KBM-7 (cell line): ENCODE measurements around the gene ELAPOR1.
"Not testable (repeated sequence)": the region's sequence is repeated elsewhere in the genome, so short reads cannot be mapped to it uniquely, and the experiment has no call there.

Source experiments
- DNase-seq: peaks from one replicate; pipeline ENCODE4 v3.0.0-alpha.2; 2015
- in situ Hi-C: fragments of 300-500 bp; cut with MboI; formaldehyde crosslinking; loops from 2 replicates; pipeline ENCODE4 v1.14.3; 2020; ENCODE audit warnings: low sequenced_read_pairs, low pct_unique_long_range_greater_than_20kb, mixed read lengths

The ELAPOR1 gene

DNA sequence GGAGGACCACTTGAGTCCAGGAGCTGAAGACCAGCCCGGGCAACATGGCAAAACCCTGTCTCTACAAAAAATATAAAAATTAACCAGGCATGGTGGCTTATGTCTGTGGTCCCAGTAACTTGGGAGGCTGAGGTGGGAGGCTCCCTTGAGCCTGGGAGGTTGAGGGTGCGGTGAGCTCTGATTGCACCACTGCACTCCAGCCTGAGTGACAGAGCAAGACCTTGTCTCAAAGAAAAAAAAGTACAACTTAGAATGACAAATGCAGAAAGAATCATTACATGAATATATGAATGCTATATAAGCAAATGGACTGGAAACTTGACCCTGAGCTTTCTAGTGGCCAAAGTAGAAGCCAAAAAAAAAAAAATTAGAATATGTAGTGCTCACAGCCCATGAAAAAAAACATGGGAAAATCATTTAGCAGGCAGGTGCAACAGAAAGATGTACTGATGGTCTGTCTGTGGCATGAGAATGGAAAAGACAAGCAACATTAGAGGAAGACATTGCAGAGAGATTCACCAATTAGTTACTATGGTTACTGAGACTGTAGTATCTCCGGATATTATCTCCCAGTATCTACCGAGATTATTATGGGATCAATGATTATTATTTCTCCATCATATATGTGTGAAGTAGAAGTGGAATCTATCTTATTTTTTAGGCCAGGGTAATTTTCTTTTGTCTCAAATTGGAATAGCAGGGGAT, 19.2 kb downstream of the ELAPOR1 start:
- no peak for DNase-seq
- in situ Hi-C loops = no loop called here

DNA sequence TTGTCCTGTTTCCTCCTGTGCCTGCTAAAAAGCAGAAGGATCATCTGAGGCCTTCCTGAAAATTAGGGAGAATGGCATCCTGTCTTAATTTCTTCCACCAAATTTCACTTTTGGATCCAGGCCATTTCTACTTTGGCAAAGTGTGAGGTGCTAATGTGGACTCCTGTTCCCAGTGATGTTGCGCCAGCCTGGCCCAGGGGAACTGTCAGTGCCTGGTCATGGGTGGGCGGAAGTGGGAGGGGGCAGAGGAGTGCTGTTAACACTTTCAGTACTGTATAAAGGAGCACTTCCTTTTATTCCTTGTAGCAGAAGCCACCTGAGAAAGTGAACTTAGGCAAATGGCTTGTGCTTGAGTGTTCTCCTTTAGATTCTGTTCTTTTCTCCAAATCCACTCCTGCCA, 19.9 kb downstream of the ELAPOR1 start:
- in situ Hi-C loops = no loop called here
- peak; percentile 39 for DNase-seq

DNA sequence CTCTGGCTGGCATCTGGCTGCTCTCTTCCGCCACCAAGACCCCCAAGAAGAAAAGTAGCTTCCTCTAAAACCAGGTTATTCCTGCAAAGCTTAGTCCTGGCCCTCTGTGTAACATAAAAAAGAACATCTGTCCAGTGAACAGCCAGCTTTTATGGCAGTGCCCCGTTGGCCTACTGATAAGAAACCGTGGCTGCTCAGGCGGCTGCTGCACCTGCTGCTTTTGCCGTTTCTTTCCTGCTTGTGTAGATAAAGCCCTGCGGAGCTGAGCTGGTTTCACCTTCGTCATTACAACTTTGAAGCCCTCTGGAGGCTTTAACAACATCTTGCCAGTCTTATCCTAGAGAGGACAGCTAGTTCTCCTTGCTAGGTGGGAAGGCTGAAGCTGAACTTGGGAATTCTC, 20.5 kb downstream of the ELAPOR1 start:
- no peak for DNase-seq
- in situ Hi-C loops = no loop called here

DNA sequence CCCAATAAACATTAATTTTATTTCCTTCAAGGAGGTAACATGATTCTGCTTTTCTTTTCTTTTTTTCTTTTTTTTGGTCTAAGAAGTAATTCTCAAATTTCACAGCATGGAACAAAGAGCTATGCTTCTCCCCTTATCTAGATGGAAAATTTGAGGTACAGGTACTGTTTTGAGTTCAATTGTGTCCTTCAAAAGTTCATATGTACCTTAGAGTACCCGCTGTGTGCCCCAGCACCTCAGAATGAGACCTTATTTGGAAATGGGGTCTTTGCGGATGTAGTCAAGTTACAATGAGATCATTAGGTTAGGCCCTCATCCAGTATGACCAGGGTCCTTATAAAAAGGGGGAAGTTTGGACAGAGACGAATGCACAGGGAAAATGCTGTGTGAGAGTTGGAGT, 22.0 kb downstream of the ELAPOR1 start:
- DNase-seq = no peak
- in situ Hi-C loops = no loop called here

DNA sequence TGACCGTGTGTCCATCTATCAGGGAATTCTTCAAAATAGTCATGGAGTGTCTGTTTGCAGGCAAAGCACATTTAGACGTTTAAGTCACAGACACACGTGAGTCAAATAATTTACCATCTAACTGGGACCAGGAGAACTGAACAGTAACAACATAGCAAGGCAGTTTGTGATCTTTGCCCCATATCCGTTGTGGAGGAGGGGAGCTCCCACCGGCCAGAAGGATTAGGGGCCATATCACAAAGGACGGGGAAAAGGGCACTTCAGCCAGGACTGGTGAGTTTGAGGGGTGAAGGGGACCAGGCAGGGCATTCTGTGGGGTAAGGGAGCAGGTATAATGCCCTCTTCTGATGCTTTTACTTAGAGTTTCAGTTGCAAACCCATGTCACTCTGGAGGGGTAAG, 22.9 kb downstream of the ELAPOR1 start:
- no peak for DNase-seq
- in situ Hi-C loops = no loop called here

DNA sequence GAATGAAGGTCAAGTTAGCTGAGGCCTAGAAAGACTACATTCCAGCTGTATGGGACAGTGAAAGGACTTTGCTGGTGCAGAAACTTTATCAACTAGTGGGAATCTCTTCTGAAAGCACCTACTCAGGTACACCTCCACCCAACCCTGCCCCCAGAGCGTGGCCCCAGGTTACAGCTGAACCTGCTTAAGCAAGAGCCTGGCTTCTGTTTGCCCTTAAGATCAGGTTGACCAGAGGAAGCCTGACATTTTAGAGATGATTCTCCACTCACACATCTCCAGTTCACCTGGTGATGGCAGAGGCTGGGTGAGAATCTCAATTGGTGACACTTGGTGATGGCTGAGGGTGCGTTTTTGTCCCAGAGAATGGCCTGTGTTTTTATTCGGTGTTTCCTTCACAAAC, 24.0 kb downstream of the ELAPOR1 start:
- DNase-seq = no peak
- in situ Hi-C loops = no loop called here

DNA sequence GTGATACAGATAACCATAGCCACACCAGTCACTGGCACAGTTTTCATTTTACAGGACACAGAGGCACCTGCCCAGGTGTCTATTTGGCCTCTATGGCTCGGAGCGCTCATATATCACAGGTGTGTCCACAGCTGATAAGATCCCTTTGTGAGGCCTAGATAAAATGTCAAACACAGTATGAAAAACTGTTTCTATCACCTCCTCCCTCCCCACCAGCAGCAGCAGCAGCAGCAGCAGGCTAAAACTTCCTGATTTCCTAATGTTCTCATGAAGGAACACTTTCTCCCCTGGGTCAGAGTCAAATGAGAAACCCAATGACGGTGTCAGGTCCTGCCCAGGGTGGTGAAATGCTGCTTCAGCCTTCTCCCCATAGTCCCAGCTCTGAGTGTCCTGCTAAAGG, 24.4 kb downstream of the ELAPOR1 start:
- in situ Hi-C loops = no loop called here
- no peak for DNase-seq

DNA sequence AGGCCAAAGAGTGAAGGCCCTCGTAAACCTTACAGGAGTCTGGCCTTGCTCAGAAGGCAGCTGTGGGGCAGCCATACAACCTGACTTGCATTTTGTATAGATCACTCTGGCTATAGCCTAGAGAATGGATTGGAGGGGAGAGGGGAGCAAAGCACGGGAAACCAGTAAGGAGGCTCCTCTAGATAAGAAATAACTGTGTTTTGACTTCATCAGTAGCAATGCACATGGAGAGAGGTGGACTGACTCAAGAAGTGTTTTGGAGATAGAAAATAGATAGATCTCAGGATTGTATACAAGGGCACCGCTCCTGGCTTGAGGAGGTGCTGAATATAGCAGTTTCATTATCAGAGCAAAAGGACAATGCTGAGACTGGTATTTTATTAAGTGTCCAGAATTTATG, 26.5 kb downstream of the ELAPOR1 start:
- DNase-seq = no peak
- in situ Hi-C loops = no loop called here

DNA sequence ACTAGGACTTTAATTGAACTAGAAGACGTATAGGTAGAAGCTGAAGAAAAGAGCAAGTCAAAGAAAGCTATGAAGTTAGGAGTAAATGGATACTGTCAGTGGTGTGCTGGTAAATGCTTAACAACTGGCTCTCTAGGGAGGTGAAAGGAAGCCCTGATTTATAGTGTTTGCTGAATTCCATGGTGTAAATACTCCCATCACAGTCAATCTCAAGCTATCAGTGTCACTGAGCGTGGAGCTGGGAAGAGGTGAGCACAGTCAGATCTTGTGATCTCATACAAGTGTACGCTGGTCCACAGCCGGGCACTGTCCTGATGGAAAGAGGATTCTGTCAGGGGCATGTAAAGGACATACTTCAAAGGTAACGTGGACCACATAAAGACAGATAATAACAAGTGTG, 28.3 kb downstream of the ELAPOR1 start:
- in situ Hi-C loops = no loop called here
- DNase-seq = no peak

DNA sequence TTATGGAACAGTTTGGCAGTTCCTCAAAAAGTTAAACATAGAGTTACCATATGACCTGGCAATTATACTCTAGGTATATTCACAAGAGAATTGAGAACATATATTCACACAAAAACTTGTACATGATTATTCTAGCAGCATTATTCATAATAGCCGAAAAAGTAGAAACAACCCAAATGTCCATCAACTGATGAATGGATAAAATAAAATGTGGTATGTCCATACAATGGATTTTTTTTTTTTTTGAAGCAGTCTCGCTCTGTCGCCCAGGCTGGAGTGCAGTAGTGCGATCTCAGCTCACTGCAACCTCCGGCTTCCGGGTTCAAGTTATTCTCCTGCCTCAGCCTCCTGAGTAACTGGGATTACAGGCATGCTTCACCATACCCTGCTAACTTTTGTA, 28.8 kb downstream of the ELAPOR1 start:
- in situ Hi-C loops, DNase-seq: not testable (repeated sequence)

DNA sequence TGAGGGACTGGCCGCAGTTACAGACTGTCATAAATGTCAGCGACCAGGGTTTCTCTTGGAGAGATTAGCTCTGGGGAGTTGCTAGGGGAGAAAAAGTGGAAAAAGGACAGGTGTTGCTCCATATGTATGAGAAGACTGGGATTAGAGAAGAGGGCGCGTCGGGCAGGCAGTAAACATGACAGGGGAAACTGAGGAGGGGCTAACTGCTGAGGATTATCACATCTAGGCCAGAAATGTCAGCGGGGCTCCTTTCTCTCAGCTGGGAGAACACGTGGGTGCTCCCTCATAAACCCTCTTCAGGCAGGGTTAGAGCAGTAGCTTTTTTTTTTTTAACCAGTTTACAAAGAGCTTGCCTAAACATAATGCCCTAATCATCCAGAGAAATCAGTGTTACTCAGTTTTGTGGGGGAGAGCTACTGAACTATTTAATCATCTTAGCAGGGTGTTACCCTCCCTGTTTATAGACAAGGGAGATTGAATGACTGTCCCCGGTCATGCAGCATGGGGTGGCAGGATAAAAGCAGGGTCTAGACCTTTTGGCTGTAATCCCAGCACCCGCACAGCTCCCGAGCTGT, 35.2 kb downstream of the ELAPOR1 start:
- in situ Hi-C loops = no loop called here
- DNase-seq = no peak

DNA sequence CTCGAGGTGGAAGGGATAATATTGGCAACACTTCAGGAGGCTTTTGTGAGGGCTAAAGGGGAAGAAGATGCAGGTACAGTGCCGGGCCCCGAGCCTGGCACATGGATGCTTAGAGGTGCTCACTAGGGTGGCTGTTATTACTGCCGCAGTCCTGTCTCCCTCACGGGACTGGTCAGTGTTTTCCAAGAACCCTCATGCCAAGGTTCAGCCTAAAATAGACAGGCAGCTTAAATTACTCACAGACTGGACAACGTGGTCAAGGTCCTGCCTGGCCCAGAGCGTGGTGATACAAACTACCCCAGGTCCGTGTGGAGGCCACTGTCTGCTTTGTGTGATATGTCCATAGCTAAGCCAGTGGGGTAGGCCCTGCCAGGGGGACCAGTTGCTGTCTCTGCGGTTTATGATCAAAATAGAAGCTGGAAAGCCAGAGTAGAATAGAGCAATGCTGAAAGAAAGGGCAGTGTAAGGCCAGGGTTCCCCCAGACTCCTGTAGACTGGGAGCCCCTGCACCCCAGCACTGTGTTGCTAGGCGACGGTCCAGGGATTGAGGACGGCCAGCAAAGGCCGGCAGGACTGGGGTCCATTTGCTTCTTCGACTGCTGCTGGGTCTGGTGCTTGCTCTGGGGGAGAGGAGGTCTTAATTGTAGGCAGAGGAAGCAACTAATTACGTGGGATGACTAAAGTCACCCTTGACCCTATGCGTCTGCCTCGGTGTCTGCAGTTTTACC, 36.1 kb downstream of the ELAPOR1 start:
- no peak for DNase-seq
- in situ Hi-C loops = no loop called here

DNA sequence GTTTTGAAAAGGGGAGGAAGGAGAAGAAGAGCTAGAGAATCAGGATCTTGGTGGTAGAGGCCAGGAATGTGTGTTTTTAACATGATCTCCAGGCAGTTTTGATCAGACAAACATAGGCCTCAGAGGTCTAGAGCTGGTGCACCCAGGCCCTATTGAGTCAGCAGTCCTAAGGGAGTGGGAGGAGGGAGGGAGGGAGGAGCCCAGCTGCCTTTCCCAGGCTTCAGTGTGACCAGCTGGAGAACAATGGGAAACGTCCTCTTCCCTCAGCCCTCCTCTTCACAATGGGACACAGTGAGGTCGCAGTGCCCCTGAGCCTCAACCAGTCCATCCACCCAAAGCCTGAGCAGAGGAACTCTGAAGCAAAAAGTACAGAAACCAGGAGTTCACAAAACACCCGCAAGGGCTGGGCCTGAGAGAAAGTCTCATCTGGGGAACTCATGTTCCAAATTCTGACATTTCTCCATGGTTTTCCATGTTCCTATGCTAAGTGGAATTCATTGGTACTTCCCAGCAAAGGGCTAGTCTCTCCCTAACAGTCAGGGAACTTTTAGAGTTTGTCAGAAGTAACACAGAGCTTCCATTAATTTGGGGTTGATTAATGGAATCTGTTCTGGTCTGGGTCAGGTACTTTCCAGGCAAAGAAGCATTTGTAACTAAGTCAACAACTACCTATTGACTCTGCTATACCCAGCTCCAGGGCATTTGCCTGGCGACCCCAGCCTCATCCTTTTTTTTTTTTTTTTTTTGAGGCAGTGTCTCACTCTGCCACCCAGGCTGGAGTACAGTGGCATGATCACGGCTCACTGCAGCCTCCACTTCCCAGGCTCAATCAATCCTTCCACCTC, 37.5 kb downstream of the ELAPOR1 start:
- in situ Hi-C loops = no loop called here
- no peak for DNase-seq

DNA sequence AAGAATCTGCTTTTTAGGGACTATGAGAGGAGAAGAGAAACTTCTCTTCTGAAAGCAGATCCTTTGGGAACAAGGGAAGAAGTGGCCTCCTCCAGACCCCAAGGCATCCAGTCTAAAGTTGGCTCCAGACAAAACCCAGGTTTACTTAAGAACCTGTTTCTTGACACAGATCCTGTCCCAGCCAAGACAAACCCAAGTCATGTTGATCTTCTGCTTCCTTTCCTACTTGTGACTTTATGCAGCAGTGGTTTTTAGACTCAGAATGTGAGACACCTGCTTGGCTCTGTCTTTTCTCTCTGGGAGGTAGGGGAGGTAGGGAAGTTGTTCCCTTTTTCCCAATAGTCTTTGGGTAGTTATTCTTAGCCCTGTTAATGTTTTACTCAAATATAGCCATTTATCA, 38.3 kb downstream of the ELAPOR1 start:
- in situ Hi-C loops = no loop called here

DNA sequence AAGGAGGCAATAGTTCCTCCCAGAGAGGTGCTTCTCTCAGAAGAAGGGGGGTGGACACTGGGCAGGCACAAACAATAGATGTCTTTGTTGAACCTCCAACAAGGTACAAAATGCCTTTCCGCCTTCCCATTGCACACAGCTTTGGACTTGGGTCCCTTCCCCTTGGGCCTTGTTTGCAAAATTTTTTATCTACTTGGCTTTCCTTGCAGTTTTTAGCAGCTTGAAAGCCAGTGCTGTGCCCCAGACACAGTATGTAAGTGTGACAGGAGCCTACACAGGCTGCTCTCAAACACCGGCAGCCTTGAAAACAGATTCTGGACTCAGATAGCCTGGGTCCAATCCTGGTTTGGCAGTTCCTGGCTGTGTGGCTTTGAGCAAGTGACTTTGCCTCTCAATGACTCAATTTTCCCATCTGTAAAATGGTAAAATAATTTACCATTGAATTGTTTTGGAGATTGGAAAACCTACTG, 43.0 kb downstream of the ELAPOR1 start:
- DNase-seq = no peak
- in situ Hi-C loops = no loop called here

More for the DNA sequence above, 38.3 kb downstream of the ELAPOR1 start:
- no peak for DNase-seq

DNA sequence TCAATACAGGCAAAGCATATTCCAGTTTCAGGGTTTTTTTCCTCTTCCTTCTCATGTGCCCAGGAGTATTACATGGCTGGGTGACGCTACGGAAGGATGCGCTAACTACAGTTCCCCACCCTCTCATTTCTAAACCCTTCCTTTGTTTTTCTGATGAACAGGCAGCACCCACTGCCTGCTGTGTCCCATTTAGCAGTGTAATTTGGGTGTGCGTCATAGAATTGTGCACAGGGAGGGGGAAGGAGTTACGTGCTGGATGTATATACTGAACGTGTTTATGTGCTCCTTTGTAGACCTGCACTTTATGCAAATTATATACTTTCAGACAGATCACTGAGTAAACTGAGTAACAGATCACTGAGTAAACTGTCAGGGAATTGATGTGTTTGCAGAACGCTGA, 44.5 kb downstream of the ELAPOR1 start:
- DNase-seq = no peak
- in situ Hi-C loops = no loop called here

DNA sequence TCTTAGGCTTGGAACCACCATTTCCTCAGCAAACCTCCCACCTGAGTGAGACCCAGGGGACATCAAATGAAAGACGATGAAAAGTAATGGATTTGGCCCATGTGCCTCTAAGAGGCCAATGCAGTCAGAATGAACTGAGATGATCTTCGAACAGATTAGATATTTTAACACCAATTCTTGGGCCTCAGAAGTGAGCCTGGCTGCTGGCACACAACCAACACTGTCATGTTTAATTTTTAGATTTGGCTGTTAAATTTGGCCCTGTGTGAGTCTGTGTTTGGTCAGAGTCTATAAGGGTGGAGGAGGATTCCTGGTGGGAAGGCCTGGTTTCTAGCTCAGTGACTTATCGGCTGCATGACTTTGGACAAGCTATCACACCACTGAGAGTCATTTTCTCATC, 45.4 kb downstream of the ELAPOR1 start:
- DNase-seq = no peak
- in situ Hi-C loops = no loop called here

DNA sequence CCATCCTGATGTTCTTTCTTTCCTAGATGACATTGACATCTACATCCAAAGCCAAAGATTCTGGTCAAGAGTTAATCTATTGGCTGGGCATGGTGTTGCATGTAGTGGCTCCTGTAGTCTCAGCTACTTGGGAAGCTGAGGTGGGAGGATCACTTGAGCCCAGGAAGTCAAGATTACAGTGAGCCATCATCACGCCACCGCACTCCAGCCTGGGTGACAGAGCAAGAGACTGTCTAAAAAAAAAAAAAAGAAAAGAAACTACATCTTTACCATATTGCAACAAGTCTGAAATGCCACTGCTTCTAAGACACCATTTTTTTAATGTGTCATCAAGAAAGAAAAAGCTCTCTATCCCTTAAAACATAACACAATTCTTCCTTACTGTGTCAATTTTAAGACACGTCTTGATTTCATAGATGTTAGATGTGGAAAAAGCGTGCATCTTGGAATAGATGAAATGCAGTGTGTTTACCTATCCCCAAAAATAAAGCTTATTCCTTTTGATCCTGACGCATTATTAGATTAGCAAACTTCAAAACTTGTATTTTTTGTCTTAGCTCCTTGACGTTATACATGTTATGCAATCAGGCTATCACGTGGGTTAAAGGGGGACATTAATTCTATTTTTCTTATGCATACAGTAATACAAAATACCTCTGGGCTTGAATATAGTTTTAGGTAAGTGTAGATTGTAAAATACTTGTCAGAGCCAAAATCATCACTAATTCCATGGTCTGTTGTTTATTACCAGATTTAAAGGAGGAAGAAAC, 46.3 kb downstream of the ELAPOR1 start:
- in situ Hi-C loops = no loop called here
- DNase-seq = no peak
